HepG2 (cell line): ENCODE results near the gene ST6GALNAC3. TPM values are rescaled to one million over a fixed set of nuclear protein-coding genes. Genes with fewer than 3 reads are reported as not detected.

ENCODE experiments used
- ATAC-seq: fragments of 200-7000 bp; cut with Tn5 transposase; 3 replicates; pipeline ENCODE4 v1.9.1; 2020; ENCODE audit warnings: mild to moderate bottlenecking, moderate library complexity
- BruUV-seq: library from RNA; stranded (reverse); fragments of 400-500 nt; replicated peaks from 2 replicates; lab custom pipeline; 2021; lab: Mats Ljungman, UMichigan
- CTCF ChIA-PET: fragments of 300-600 bp; formaldehyde crosslinking; extraction: SDS; loops from one replicate; lab custom pipeline; 2021; ENCODE audit warnings: low total read pairs, inconsistent platforms, low intra/inter-chr PET ratio; lab: Yijun Ruan, JAX
- POLR2A ChIA-PET: fragments of 350-600 bp; sonication (Branson Sonifier 250); formaldehyde crosslinking; loops from one replicate; lab custom pipeline; 2020; ENCODE audit warnings: antibody characterized with exemption, inconsistent platforms; lab: Yijun Ruan, JAX
- DNase-seq: peaks from one replicate; pipeline ENCODE4 v3.0.0-alpha.2; 2015; ENCODE audit warnings: low spot score
- FAIRE-seq: peaks from 3 replicates; lab custom pipeline; 2011; peaks lifted over from hg19 to GRCh38; lab: Jason Lieb, UNC
- H2AFZ ChIP-seq: one replicate; pipeline ENCODE4 v1.6.1; 2011; ENCODE audit warnings: low read length, inconsistent platforms
- H3K27ac ChIP-seq: fragments of 300-600 bp; 3 replicates; pipeline ENCODE4 v1.8.0; 2011; ENCODE audit warnings: mixed run types, mild to moderate bottlenecking, mixed read lengths, low read length, inconsistent platforms; ENCODE audit not compliant: insufficient read depth; ENCODE audit errors: extremely low read length
- H3K27me3 ChIP-seq, 2 experiments: fragments of 200-600 bp in 1 of 2; 2 replicates in 1 of 2; 3 replicates in 1 of 2; pipeline versions ENCODE4 v1.6.0 to v1.8.0; 2011; ENCODE audit warnings: low read length in 2 of 2, mild to moderate bottlenecking in 2 of 2, moderate library complexity in 2 of 2, inconsistent platforms in 1 of 2; ENCODE audit not compliant: insufficient read depth in 2 of 2, control insufficient read depth in 1 of 2
- H3K36me3 ChIP-seq, 2 experiments: fragments of 200-600 bp in 1 of 2; replicated peaks in 1 of 2; 2 replicates in 1 of 2; 3 replicates in 1 of 2; pipeline versions ENCODE4 v1.5.1 to v1.8.0; 2011; ENCODE audit warnings: low read length in 2 of 2, inconsistent platforms in 1 of 2; ENCODE audit not compliant: insufficient read depth in 2 of 2, control insufficient read depth in 1 of 2
- H3K4me1 ChIP-seq: 2 replicates; pipeline ENCODE4 v1.5.1; 2012; ENCODE audit warnings: low read length, inconsistent platforms; ENCODE audit not compliant: insufficient read depth
- H3K4me2 ChIP-seq: 2 replicates; pipeline ENCODE4 v1.6.0; 2011; ENCODE audit warnings: low read depth, low read length, inconsistent platforms
- H3K4me3 ChIP-seq, 3 experiments: fragments of 200-600 bp in 1 of 3; sonication (generic), shearing (Covaris generic) in 1 of 3; replicated peaks in 1 of 3; 2 replicates each; pipeline ENCODE4 v1.5.1; 2011 to 2016; ENCODE audit warnings: low read length in 3 of 3, inconsistent platforms in 2 of 3, low read depth in 2 of 3, mild to moderate bottlenecking in 2 of 3, control low read depth in 1 of 3, mixed read lengths in 1 of 3; ENCODE audit not compliant: insufficient read depth in 1 of 3
- H3K79me2 ChIP-seq: one replicate; pipeline ENCODE4 v1.6.1; 2011; ENCODE audit warnings: low read length, inconsistent platforms; ENCODE audit not compliant: insufficient read depth
- H3K9ac ChIP-seq: 2 replicates; pipeline ENCODE4 v1.6.0; 2011; ENCODE audit warnings: mild to moderate bottlenecking, low read depth, low read length, inconsistent platforms; ENCODE audit not compliant: insufficient read depth
- H3K9me3 ChIP-seq: 2 replicates; pipeline ENCODE4 v1.5.1; 2012; ENCODE audit warnings: mild to moderate bottlenecking, low read length
- H4K20me1 ChIP-seq: 2 replicates; pipeline ENCODE4 v1.6.0; 2011; ENCODE audit warnings: inconsistent platforms, mild to moderate bottlenecking, low read length, moderate library complexity; ENCODE audit not compliant: insufficient read depth
- DNMT1 ChIP-seq: sonication (generic); formaldehyde crosslinking; IDR thresholded peaks from 2 replicates; pipeline ENCODE4 v1.5.1; 2020; ENCODE audit warnings: mild to moderate bottlenecking, missing genetic modification reagents
- TP53 ChIP-seq: sonication (generic); formaldehyde crosslinking; conservative IDR thresholded peaks from 2 replicates; pipeline ENCODE4 v1.4.0; 2020; ENCODE audit warnings: missing genetic modification reagents
- ZKSCAN8 ChIP-seq: IDR thresholded peaks from 2 replicates; pipeline ENCODE4 v1.6.1; 2016; ENCODE audit warnings: borderline replicate concordance, missing genetic modification reagents, missing compliant biosample characterization
- ZNF224 ChIP-seq: sonication (generic); formaldehyde crosslinking; IDR thresholded peaks from 2 replicates; pipeline ENCODE4 v1.5.0; 2020; ENCODE audit warnings: mild to moderate bottlenecking, missing genetic modification reagents
- ZNF24 ChIP-seq: fragments of 450-650 bp; IDR thresholded peaks from 2 replicates; pipeline ENCODE4 v1.6.1; 2017; ENCODE audit warnings: antibody characterized with exemption, mild to moderate bottlenecking
- ZNF430 ChIP-seq: sonication (generic); formaldehyde crosslinking; IDR thresholded peaks from 2 replicates; pipeline ENCODE4 v1.9.0; 2021; ENCODE audit warnings: mild to moderate bottlenecking, missing genetic modification reagents
- ZNF496 ChIP-seq: sonication (generic); formaldehyde crosslinking; IDR thresholded peaks from 2 replicates; pipeline ENCODE4 v1.8.1; 2023; ENCODE audit warnings: mild to moderate bottlenecking, moderate library complexity, missing genetic modification reagents; ENCODE audit not compliant: insufficient replicate concordance
- ZNF747 ChIP-seq: sonication (generic); formaldehyde crosslinking; IDR thresholded peaks from 2 replicates; pipeline ENCODE4 v1.8.1; 2023; ENCODE audit warnings: missing genetic modification reagents, mild to moderate bottlenecking, borderline replicate concordance
- ZNF782 ChIP-seq: sonication (generic); formaldehyde crosslinking; IDR thresholded peaks from 2 replicates; pipeline ENCODE4 v1.4.0; 2020; ENCODE audit warnings: missing genetic modification reagents, mild to moderate bottlenecking, borderline replicate concordance
- WGBS: methylation state at CpG from one replicate; pipeline ENCODE4 v1.1.6; 2017; ENCODE audit warnings: low lambda C conversion rate; 5-methylcytosine and 5-hydroxymethylcytosine counted together
- in situ Hi-C: cut with HindIII; loops from 2 replicates; pipeline ENCODE4 v1.10.0; 2017; ENCODE audit warnings: low pct_unique_long_range_greater_than_20kb; ENCODE audit not compliant: extremely low pct_ligation_motif_present
- intact Hi-C: fragments of 100-400 bp; cut with micrococcal nuclease; formaldehyde crosslinking; loops from one replicate; pipeline ENCODE4 v1.10.0; 2022; ENCODE audit not compliant: unreplicated experiment
- polyA plus RNA-seq, 8 experiments: library from polyadenylated mRNA; depleted of rRNA in 3 of 8; stranded (reverse) in 7 of 8; unstranded in 1 of 8; fragments of >200 nt; fragmentation: Illumina TruSeq in 4 of 8; extraction: Trizol in 4 of 8; gene quantifications; 2 replicates each; pipeline versions ENCODE4 v1.2.1 to v1.2.3, GENCODE V29; 2011 to 2016; ENCODE audit warnings: low read depth in 4 of 8, missing spikeins in 1 of 8, mixed read lengths in 1 of 8; ENCODE audit not compliant: insufficient read depth in 1 of 8
- total RNA-seq, 5 experiments: library from RNA; depleted of rRNA; stranded (reverse); fragments of >200 nt; fragmentation: Illumina TruSeq; extraction: Trizol; gene quantifications; 2 replicates each; pipeline ENCODE4 v1.2.3, GENCODE V29; 2016; ENCODE audit warnings: low read depth in 1 of 5
- TF ChIP-seq, protein P1 (sequence below), 2 experiments: sonication (generic) in 1 of 2; formaldehyde crosslinking in 1 of 2; IDR thresholded peaks; 2 replicates each; pipeline versions ENCODE4 v1.6.1 to v1.9.0; 2014 to 2022; ENCODE audit warnings: antibody characterized with exemption in 1 of 2, borderline replicate concordance in 1 of 2, inconsistent platforms in 1 of 2, low read depth in 1 of 2, missing genetic modification reagents in 1 of 2
- TF ChIP-seq, protein P2 (sequence below): sonication (generic); formaldehyde crosslinking; IDR thresholded peaks from 2 replicates; pipeline ENCODE4 v1.9.0; 2022; ENCODE audit warnings: low read depth, missing genetic modification reagents

Gene ST6GALNAC3
- total and polyA plus RNA-seq, 2 of the 13 experiments (the other 11 are each of a cell fraction or from before 2014, with no cell fraction given), result not detected

DNA sequence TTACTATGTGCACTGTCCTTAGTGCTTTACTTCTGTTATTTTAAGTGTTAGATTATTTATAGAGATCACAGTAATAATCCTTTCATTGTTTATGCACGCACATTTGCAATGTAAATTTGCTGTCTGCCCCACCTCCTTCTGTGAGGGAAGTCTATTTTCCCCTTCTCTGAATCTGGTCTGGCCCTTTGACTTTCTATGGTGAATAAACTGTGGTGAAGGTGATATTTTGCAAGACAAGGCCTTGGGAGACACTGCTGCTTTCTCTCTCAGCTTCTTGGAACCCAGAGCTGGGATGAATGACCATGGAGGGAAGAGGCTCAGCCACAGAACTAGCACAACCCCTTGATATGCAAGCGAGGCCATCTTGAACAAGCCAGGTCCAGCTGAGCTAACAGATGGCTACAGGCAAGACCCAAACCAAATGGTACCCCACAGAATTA is 156.3 kb downstream of the ST6GALNAC3 start:
- no peak overlapping the region for H3K27ac ChIP-seq
- TF ChIP-seq ZNF430 (CRISPR knock-in tag) (no peak), DNMT1 (CRISPR knock-in tag) (no peak), ZNF24 (no peak), ZNF224 (CRISPR knock-in tag) (no peak), ZNF747 (CRISPR knock-in tag) (no peak), ZKSCAN8 (no peak), ZNF782 (no peak), ZNF496 (CRISPR knock-in tag) (no peak), TP53 (CRISPR knock-in tag) (no peak)
- TF ChIP-seq, protein P1, sequence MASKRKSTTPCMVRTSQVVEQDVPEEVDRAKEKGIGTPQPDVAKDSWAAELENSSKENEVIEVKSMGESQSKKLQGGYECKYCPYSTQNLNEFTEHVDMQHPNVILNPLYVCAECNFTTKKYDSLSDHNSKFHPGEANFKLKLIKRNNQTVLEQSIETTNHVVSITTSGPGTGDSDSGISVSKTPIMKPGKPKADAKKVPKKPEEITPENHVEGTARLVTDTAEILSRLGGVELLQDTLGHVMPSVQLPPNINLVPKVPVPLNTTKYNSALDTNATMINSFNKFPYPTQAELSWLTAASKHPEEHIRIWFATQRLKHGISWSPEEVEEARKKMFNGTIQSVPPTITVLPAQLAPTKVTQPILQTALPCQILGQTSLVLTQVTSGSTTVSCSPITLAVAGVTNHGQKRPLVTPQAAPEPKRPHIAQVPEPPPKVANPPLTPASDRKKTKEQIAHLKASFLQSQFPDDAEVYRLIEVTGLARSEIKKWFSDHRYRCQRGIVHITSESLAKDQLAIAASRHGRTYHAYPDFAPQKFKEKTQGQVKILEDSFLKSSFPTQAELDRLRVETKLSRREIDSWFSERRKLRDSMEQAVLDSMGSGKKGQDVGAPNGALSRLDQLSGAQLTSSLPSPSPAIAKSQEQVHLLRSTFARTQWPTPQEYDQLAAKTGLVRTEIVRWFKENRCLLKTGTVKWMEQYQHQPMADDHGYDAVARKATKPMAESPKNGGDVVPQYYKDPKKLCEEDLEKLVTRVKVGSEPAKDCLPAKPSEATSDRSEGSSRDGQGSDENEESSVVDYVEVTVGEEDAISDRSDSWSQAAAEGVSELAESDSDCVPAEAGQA (IDR thresholded peaks at IDR 0.05; ENCODE audit: low read depth), result no peak
- TF ChIP-seq, protein P1 (CRISPR knock-in tag; IDR thresholded peaks at IDR 0.05; ENCODE audit: borderline replicate concordance), result no peak
- TF ChIP-seq, protein P2, sequence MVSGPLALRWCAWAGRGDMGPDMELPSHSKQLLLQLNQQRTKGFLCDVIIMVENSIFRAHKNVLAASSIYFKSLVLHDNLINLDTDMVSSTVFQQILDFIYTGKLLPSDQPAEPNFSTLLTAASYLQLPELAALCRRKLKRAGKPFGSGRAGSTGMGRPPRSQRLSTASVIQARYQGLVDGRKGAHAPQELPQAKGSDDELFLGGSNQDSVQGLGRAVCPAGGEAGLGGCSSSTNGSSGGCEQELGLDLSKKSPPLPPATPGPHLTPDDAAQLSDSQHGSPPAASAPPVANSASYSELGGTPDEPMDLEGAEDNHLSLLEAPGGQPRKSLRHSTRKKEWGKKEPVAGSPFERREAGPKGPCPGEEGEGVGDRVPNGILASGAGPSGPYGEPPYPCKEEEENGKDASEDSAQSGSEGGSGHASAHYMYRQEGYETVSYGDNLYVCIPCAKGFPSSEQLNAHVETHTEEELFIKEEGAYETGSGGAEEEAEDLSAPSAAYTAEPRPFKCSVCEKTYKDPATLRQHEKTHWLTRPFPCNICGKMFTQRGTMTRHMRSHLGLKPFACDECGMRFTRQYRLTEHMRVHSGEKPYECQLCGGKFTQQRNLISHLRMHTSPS (CRISPR knock-in tag), result no peak
- H3K79me2 ChIP-seq, result no peaks in the 10 kb centered on the region
- BruUV-seq, result no TSS peak
- no peaks in the 10 kb centered on the region for H4K20me1 ChIP-seq
- H3K4me1 ChIP-seq, result no peaks in the 10 kb centered on the region
- ATAC-seq (no peak), FAIRE-seq (no peak), DNase-seq (no peak)
- no peaks in the 10 kb centered on the region for H3K27me3 ChIP-seq
- no peak overlapping the region for H3K4me3 ChIP-seq
- no peak overlapping the region for H2AFZ ChIP-seq
- POLR2A ChIA-PET, result no interaction called here
- CTCF ChIA-PET, result no interaction called here
- WGBS, result 0% methylated on average over 2 of the region's 2 CpGs
- intact Hi-C loops, result no loop called here
- H3K36me3 ChIP-seq, result no peaks in the 10 kb centered on the region
- no peaks in the 10 kb centered on the region for H3K9me3 ChIP-seq
- no peak overlapping the region for H3K9ac ChIP-seq
- H3K4me2 ChIP-seq, result no peak overlapping the region
- in situ Hi-C loops, result no loop called here
